ENCODE measurements around the gene CD69.

The CD69 gene

DNA sequence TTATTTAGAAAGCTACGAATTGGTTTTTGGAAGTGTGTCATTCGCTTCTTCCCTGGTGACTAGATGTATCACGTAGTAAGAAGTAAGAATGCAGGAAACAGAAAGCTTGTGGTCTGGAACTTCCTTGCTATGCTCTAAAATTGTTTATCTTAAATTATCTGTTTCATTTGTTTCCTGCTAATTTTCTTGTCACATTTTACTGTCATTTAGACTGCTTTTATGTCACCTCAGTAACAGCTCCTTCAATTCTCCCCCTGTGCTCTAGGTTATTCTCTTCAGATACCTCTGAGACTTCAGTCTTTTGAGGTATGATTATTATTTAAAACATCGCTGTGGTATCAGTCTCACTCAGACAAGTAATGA lies 699 bp upstream of the CD69 start:
- peak overlapping the region; percentile 77 for H3K4me2 ChIP-seq (ENCODE audit: low read length)
- H3K4me3 ChIP-seq (ENCODE audit: low read length), result peak overlapping the region; percentile 57

GRCh38 chr12:9760120-9760519 lies 581 bp downstream of the CD69 start:
- Histone ChIP-seq H3K79me2 (ENCODE audit: control insufficient read depth, low read length) (no peaks in the 10 kb centered on the region), H4K20me1 (ENCODE audit: control insufficient read depth, insufficient read depth, low read depth, low read length) (no peaks in the 10 kb centered on the region; the same call in 1 of the 2 replicates), H3K36me3 (ENCODE audit: control insufficient read depth, low read length) (no peaks in the 10 kb centered on the region), H3K4me3 (ENCODE audit: low read length) (peak overlapping the region; percentile 57), H3K9me3 (ENCODE audit: control insufficient read depth, insufficient read depth, low read length) (no peaks in the 10 kb centered on the region; the same call in 1 of the 2 replicates), H3K27me3 (ENCODE audit: control insufficient read depth, low read length) (peaks cover 65% of the 10 kb centered on the region), H3F3A (ENCODE audit: control insufficient read depth, insufficient read depth) (peaks cover 26% of the 10 kb centered on the region), H3K9me2 (replicated peaks; ENCODE audit: control insufficient read depth, low read length) (no peaks in the 10 kb centered on the region), H3K4me1 (ENCODE audit: control insufficient read depth, low read length) (peaks cover 67% of the 10 kb centered on the region), H3K4me2 (ENCODE audit: low read length) (peak overlapping the region; percentile 77), H3K27ac (ENCODE audit: low read depth, low read length) (no peak overlapping the region)
- TF ChIP-seq, protein P1, sequence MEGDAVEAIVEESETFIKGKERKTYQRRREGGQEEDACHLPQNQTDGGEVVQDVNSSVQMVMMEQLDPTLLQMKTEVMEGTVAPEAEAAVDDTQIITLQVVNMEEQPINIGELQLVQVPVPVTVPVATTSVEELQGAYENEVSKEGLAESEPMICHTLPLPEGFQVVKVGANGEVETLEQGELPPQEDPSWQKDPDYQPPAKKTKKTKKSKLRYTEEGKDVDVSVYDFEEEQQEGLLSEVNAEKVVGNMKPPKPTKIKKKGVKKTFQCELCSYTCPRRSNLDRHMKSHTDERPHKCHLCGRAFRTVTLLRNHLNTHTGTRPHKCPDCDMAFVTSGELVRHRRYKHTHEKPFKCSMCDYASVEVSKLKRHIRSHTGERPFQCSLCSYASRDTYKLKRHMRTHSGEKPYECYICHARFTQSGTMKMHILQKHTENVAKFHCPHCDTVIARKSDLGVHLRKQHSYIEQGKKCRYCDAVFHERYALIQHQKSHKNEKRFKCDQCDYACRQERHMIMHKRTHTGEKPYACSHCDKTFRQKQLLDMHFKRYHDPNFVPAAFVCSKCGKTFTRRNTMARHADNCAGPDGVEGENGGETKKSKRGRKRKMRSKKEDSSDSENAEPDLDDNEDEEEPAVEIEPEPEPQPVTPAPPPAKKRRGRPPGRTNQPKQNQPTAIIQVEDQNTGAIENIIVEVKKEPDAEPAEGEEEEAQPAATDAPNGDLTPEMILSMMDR (IDR thresholded peaks at IDR 0.05; ENCODE audit: low read depth, low read length, poor library complexity, severe bottlenecking), result no peak
- TF ChIP-seq EZH2phosphoT487 (IDR thresholded peaks at IDR 0.05; ENCODE audit: borderline replicate concordance, low read length), result no peak

More for the DNA sequence above, 699 bp upstream of the CD69 start:
- Histone ChIP-seq H3K27ac (ENCODE audit: low read depth, low read length) (peak overlapping the region; percentile 32), H3K36me3 (ENCODE audit: control insufficient read depth, low read length) (no peaks in the 10 kb centered on the region), H3F3A (ENCODE audit: control insufficient read depth, insufficient read depth) (peaks cover 35% of the 10 kb centered on the region), H4K20me1 (ENCODE audit: control insufficient read depth, insufficient read depth, low read depth, low read length) (no peaks in the 10 kb centered on the region; the same call in 1 of the 2 replicates), H3K9me2 (replicated peaks; ENCODE audit: control insufficient read depth, low read length) (no peaks in the 10 kb centered on the region), H3K27me3 (ENCODE audit: control insufficient read depth, low read length) (peaks cover 58% of the 10 kb centered on the region), H3K4me1 (ENCODE audit: control insufficient read depth, low read length) (peaks cover 73% of the 10 kb centered on the region), H3K9me3 (ENCODE audit: control insufficient read depth, insufficient read depth, low read length) (no peaks in the 10 kb centered on the region; the same call in 1 of the 2 replicates), H3K79me2 (ENCODE audit: control insufficient read depth, low read length) (no peaks in the 10 kb centered on the region)
- TF ChIP-seq, protein P1 (IDR thresholded peaks at IDR 0.05; ENCODE audit: low read depth, low read length, poor library complexity, severe bottlenecking), result no peak
- TF ChIP-seq EZH2phosphoT487 (IDR thresholded peaks at IDR 0.05; ENCODE audit: borderline replicate concordance, low read length), result no peak

GRCh38 chr12:9759694-9760093 lies 1.0 kb downstream of the CD69 start:
- no peak for TF ChIP-seq EZH2phosphoT487 (IDR thresholded peaks at IDR 0.05; ENCODE audit: borderline replicate concordance, low read length)
- TF ChIP-seq, protein P1 (IDR thresholded peaks at IDR 0.05; ENCODE audit: low read depth, low read length, poor library complexity, severe bottlenecking), result no peak
- peaks cover 63% of the 10 kb centered on the region for H3K4me1 ChIP-seq (ENCODE audit: control insufficient read depth, low read length)
- H3K27ac ChIP-seq (ENCODE audit: low read depth, low read length), result no peak overlapping the region
- H3K9me3 ChIP-seq (ENCODE audit: control insufficient read depth, insufficient read depth, low read length), result no peaks in the 10 kb centered on the region; the same call in 1 of the 2 replicates
- H3K4me2 ChIP-seq (ENCODE audit: low read length), result peak overlapping the region; percentile 77
- H3K79me2 ChIP-seq (ENCODE audit: control insufficient read depth, low read length), result no peaks in the 10 kb centered on the region
- peak overlapping the region; percentile 57 for H3K4me3 ChIP-seq (ENCODE audit: low read length)
- H3K9me2 ChIP-seq (replicated peaks; ENCODE audit: control insufficient read depth, low read length), result no peaks in the 10 kb centered on the region
- H3K36me3 ChIP-seq (ENCODE audit: control insufficient read depth, low read length), result no peaks in the 10 kb centered on the region
- no peaks in the 10 kb centered on the region; the same call in 1 of the 2 replicates for H4K20me1 ChIP-seq (ENCODE audit: control insufficient read depth, insufficient read depth, low read depth, low read length)
- H3F3A ChIP-seq (ENCODE audit: control insufficient read depth, insufficient read depth), result peaks cover 23% of the 10 kb centered on the region
- H3K27me3 ChIP-seq (ENCODE audit: control insufficient read depth, low read length), result peaks cover 66% of the 10 kb centered on the region

Data from DOHH2 (cell line).